Measurements from ENCODE around the gene C2orf72.
"Not testable (repeated sequence)": the region's sequence is repeated elsewhere in the genome, so short reads cannot be mapped to it uniquely, and the experiment has no call there.

The C2orf72 gene

GRCh38 chr2:231037202-231037730, at the start of gene C2orf72:
Gene C2orf72, plus strand, starts transcription at chr2:231037523. Its CDS starts 43 bp downstream, at chr2:231037566.
- no peak for DNase-seq (ENCODE audit: low spot score)

GRCh38 chr2:230989731-230990130, 47.6 kb upstream of the C2orf72 start:
- no peak for DNase-seq (ENCODE audit: low spot score)

GRCh38 chr2:230990131-230990898, 47.0 kb upstream of the C2orf72 start:
- no peak for DNase-seq (ENCODE audit: low spot score)

GRCh38 chr2:230990899-230991150, 46.5 kb upstream of the C2orf72 start:
- DNase-seq (ENCODE audit: low spot score): no peak

- DNase-seq (ENCODE audit: low spot score): no peak
These were observed 45.7 kb upstream of the C2orf72 start for GRCh38 chr2:230991598-230991997.

GRCh38 chr2:230995821-230996220, 41.5 kb upstream of the C2orf72 start, which contains the start of gene SPATA3:
Gene SPATA3, plus strand, starts transcription at chr2:230996121. Its CDS starts 113 bp downstream, at chr2:230996234.
- no peak for DNase-seq (ENCODE audit: low spot score)

- no peak for DNase-seq (ENCODE audit: low spot score)
These were observed 40.7 kb upstream of the C2orf72 start for GRCh38 chr2:230996661-230997060.

- no peak for DNase-seq (ENCODE audit: low spot score)
These were observed 38.4 kb upstream of the C2orf72 start for GRCh38 chr2:230998882-230999281.

- no peak for DNase-seq (ENCODE audit: low spot score)
These were observed 37.8 kb upstream of the C2orf72 start for GRCh38 chr2:230999477-230999876.

- no peak for DNase-seq (ENCODE audit: low spot score)
These were observed 37.0 kb upstream of the C2orf72 start for GRCh38 chr2:231000211-231000904.

GRCh38 chr2:231001036-231001435, 36.3 kb upstream of the C2orf72 start:
- no peak for DNase-seq (ENCODE audit: low spot score)

- DNase-seq (ENCODE audit: low spot score): no peak
These were observed 35.4 kb upstream of the C2orf72 start for GRCh38 chr2:231001921-231002320.

- DNase-seq (ENCODE audit: low spot score): no peak
These were observed 34.7 kb upstream of the C2orf72 start for GRCh38 chr2:231002641-231003040.

- no peak for DNase-seq (ENCODE audit: low spot score)
These were observed 34.1 kb upstream of the C2orf72 start for GRCh38 chr2:231003186-231003585.

- not testable (repeated sequence) for DNase-seq (ENCODE audit: low spot score)
These were observed 32.4 kb upstream of the C2orf72 start for GRCh38 chr2:231004930-231005329.

GRCh38 chr2:231007286-231008098, 29.8 kb upstream of the C2orf72 start:
- no peak for DNase-seq (ENCODE audit: low spot score)

- no peak for DNase-seq (ENCODE audit: low spot score)
These were observed 29.2 kb upstream of the C2orf72 start for GRCh38 chr2:231008131-231008530.

- DNase-seq (ENCODE audit: low spot score): no peak
These were observed 27.9 kb upstream of the C2orf72 start for GRCh38 chr2:231009236-231009919.

- DNase-seq (ENCODE audit: low spot score): no peak
These were observed 27.1 kb upstream of the C2orf72 start for GRCh38 chr2:231010201-231010730.

GRCh38 chr2:231011526-231011925, 25.8 kb upstream of the C2orf72 start:
- DNase-seq (ENCODE audit: low spot score): no peak

- no peak for DNase-seq (ENCODE audit: low spot score)
These were observed 24.9 kb upstream of the C2orf72 start for GRCh38 chr2:231012463-231012862.

- no peak for DNase-seq (ENCODE audit: low spot score)
These were observed 23.5 kb upstream of the C2orf72 start for GRCh38 chr2:231013820-231014219.
